LNCaP clone FGC (cell line): ENCODE measurements around the gene GNAO1.

Experiments
- DNase-seq: peaks from one replicate; pipeline ENCODE4 v3.0.0-alpha.2; 2011; ENCODE audit warnings: low read depth
- H3K4me3 ChIP-seq: 2 replicates; pipeline ENCODE4 v1.5.1; 2011; ENCODE audit warnings: mild to moderate bottlenecking, low read depth, low read length, control low read depth
- TF ChIP-seq, protein P1 (sequence below): IDR thresholded peaks from 2 replicates; pipeline ENCODE4 v1.5.1; 2012; ENCODE audit warnings: mild to moderate bottlenecking; ENCODE audit not compliant: control insufficient read depth, insufficient read depth; ENCODE audit errors: extremely low read depth

GNAO1 gene

DNA sequence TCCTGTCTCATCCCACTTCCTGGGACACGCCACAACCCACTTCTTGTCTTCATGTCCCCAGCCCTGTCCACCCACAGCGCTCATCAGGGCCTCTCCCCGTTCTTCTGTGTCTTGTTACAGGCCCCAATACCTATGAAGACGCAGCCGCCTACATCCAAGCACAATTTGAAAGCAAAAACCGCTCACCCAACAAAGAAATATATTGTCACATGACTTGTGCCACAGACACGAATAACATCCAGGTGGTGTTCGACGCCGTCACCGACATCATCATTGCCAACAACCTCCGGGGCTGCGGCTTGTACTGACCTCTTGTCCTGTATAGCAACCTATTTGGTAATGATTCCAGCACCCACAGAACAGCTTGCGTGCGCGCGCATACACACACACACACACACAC, 163.5 kb downstream of the GNAO1 start:
- TF ChIP-seq, protein P1, sequence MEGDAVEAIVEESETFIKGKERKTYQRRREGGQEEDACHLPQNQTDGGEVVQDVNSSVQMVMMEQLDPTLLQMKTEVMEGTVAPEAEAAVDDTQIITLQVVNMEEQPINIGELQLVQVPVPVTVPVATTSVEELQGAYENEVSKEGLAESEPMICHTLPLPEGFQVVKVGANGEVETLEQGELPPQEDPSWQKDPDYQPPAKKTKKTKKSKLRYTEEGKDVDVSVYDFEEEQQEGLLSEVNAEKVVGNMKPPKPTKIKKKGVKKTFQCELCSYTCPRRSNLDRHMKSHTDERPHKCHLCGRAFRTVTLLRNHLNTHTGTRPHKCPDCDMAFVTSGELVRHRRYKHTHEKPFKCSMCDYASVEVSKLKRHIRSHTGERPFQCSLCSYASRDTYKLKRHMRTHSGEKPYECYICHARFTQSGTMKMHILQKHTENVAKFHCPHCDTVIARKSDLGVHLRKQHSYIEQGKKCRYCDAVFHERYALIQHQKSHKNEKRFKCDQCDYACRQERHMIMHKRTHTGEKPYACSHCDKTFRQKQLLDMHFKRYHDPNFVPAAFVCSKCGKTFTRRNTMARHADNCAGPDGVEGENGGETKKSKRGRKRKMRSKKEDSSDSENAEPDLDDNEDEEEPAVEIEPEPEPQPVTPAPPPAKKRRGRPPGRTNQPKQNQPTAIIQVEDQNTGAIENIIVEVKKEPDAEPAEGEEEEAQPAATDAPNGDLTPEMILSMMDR: no peak
- no peak for DNase-seq
- no peak overlapping the region for H3K4me3 ChIP-seq

DNA sequence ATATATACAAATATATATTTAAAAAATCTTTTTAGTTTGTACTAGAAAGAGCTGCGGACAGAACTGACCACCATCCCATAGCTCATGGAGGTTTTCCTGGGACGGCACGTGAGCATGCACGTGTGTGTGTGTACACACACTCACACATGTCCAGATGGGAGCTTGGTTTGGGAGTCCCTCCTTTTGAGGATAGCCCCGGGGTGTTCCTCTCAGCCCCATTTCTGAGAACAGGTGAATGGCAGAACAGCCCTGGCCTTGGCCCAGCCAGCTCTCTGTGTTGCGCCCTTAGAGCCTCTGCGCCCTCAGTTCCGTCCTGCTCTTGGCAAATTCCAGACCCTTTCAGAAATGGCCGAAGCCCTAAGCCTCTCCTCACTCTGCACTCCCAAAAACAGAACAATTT, 163.9 kb downstream of the GNAO1 start:
- DNase-seq: no peak
- TF ChIP-seq, protein P1: no peak
- H3K4me3 ChIP-seq: no peak overlapping the region

DNA sequence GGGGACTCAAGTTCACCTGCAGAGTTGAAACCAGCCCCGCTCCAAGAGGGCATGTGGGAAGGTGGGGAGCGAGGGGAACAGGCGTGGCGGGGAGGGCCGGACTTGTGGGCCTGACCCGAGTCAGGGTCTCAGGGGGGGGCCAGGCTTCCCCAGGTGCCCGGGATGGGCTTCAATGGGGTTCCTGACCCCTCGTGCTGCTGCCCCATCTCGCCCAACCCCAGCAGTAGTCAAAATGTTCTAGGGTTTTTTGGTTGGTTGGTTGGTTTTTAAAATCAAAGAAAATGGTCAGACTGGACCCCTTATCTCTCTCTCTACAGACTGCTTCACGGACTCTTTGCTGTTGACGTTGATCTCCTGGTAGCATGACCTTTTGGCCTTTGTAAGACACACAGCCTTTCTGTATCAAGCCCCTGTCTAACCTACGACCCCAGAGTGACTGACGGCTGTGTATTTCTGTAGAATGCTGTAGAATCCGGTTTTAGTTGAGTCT, 164.5 kb downstream of the GNAO1 start:
- TF ChIP-seq, protein P1: no peak
- no peak for DNase-seq
- peak overlapping the region; percentile 21; the same call in 1 of the 2 replicates for H3K4me3 ChIP-seq

DNA sequence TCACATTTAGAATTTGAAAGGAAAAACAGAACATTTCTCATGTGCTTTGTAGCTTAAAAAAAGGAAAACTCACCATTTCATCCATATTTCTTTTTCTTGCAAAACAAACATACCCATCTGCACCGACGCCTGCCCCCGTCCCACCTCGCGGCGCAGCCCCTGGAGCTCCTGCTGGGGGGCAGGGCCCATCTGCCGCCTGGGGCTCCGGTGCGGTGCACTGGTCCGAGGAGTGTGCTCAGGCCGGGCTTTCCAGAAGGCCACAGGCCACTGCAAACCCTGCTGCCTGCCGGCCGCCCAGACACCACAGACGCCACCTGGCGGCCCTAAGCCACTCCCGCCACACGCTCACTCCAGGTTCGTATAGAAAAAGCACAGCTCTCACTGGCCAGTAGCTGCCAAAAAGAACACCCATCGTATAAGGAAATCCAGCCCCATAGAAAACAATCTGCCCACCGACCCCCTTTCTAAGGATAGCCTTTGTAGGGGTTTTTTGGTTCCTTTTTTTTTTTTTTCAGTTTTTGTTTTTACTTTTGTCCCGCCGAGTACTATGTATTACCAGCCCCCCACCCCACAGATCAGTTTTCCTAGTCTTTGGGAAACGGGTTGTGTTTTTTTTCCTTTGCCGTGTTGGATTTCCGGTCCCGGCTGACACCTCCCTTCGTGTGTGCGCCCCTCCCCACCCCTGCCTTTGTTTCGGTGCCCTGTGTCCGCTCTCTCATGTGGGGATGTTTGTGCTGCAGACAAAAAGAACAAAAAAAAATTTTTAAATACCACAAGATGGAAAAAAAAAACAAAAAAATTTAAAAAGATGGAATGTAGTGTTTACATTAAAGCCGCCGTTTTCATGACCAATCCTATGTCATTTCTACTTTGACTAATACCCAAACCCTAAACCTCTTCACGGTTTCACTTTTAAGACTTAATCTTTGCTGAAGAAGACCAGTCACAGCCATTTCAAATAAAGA, 165.3 kb downstream of the GNAO1 start:
- TF ChIP-seq, protein P1: peak; percentile 95
- H3K4me3 ChIP-seq: peak overlapping the region; percentile 21; the same call in 1 of the 2 replicates
- peak; percentile 68 for DNase-seq

DNA sequence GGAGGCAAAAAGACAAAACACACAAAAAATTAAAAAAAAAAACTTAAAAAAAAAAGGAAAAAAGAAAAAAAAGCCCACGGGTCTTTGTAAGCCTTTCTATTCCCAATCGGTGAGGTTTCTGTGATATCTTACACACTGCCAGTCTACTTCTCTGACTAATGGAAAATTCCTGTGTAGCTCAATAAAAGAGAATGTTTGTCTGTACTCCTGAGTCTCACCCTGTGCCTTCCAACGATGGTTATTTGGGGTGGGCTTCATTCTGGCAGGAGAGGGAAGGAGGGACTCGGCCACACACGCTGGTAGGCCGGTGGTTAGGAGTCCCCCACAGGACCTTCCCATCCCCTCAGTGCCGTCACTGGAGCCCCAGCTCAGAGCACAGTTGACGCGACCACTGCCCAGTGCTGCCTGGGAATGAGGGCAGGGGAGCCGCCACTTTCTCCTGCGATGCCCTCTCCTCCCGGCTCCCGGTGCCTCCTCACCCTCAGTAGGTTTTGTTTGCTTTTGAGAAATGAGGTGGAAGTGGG, 166.0 kb downstream of the GNAO1 start:
- TF ChIP-seq, protein P1: no peak
- no peak overlapping the region for H3K4me3 ChIP-seq
- no peak for DNase-seq

DNA sequence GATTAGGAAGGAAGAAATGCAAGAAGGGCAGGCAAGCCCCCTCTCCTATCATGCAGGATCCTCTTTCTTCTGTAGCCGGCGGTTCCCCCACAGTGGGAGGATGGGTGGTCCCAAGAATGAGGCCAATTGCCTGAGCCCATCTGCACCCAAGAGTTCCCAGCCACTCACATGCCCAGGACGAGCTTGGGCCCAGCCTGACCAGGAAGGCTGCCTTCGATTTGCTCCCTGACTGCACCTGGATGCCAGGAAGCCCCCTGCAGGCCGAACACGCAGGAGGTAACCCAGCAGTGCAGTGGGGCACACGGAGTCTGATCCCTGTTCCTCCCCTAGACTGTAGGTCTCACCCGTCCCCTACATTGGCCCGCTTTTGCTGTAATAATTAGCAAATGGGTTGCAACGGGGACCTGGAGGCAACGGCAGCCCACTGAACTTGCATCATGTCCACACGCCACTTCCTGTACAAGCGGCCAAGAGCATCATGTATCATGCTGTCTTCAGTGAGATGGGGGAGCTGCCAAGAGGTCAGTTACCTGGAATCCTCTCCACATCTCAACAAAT, 166.6 kb downstream of the GNAO1 start:
- no peak for DNase-seq
- TF ChIP-seq, protein P1: no peak
- no peak overlapping the region for H3K4me3 ChIP-seq
